Measurements from ENCODE around the gene COASY.
A peak's percentile ranks its signal among the peaks of the same experiment; 100 is the strongest.
"Not testable (repeated sequence)": the region's sequence is repeated elsewhere in the genome, so short reads cannot be mapped to it uniquely, and the experiment has no call there.

Gene COASY

DNA sequence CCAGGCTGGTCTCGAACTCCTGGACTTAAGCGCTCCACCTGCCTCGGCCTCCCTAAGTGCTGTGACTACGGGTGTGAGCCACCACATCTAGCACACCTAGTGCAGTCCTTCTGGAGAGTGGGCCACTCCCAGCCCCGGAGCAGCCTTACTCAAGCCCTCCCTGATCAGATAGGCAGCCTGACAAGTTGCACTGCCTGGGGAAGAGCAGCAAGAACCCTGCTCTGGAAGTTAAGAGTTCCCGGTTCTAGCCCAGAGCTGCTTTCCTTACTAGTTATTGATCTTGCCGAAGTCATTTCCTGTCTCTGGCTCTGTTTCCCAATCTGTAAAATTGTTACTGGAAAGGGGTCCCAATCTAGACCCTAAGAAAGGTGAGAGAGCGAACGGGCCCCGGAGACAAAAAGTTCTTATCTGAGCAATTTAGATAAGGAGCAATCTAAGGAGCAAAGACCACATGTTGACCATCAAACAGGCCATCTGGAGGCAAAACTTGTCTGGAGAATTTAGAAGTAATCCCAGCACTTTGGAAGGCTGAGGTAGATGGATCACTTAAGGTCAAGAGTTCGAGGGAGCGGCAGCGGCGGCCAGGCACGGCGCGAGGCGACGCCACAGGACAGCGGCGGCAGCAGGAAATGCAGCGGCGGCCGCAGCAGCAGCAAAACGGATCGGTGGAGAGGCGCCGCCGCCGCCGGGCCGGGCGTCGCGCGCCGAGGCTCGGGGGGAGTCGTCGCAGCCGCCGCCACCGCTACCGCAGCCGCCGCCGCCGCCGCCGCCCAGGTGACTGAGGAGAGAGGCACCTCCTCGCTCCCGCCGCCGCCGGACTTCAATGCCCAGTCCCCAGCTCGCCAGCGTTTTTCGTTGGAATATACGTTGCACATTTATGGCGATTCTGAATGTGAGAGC lies 30.2 kb upstream of the COASY start:
- peak; percentile 36 for DNase-seq

DNA sequence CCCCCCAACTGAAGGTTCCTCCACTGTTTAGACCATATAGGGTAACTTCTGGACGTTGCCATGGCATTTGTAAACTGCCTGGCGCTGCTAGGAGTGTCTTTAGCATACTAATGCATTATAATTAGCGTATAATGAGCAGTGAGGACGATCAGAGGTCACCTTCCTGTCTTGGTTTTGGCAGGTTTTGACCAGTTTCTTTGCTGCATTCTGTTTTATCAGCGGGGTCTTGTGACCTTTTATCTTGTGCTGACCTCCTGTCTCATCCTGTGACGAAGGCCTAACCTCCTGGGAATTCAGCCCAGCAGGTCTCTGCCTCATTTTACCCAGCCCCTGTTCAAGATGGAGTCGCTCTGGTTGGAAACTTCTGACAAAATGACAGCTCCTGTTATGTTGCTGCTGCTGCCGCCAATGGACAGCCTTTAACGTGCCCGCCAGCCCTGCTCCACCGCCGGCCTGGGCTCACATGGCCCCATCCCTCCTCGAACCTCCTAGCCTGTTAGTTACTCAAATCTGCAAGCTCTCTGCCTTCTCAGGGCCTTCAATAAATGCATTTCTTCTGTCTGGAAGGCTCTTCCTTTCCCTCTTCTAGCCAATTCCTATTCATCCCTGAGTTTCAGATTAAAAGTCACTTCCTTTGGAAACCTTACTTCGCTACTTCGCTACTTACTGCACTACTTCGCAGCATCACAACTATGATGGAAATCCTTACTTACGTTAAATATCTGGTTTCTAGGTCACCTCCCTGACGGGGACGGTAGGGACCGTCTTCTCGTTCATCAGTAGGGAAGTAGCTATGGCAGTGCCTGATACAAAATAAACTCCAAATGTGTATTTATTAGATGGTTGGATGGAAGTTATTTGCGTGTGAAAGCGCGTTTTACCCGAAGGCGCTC lies 26.5 kb upstream of the COASY start:
- no peak for DNase-seq

DNA sequence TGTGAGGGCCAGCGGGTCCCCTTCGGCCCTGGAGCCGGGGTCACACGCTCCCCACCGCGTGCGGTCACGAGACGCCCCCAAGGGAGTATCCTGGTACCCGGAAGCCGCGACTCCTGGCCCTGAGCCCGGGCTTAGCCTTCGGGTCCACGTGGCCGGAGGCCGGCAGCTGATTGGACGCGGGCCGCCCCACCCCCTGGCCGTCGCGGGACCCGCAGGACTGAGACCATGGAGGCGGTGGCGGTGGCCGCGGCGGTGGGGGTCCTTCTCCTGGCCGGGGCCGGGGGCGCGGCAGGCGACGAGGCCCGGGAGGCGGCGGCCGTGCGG lies 25.9 kb upstream of the COASY start, which contains the start of gene NAGLU:
TSS of gene NAGLU (plus strand) at position 194 of the 324 bp plus-strand sequence. CDS start at position 226, 32 bp downstream.
- DNase-seq, result peak; percentile 75

DNA sequence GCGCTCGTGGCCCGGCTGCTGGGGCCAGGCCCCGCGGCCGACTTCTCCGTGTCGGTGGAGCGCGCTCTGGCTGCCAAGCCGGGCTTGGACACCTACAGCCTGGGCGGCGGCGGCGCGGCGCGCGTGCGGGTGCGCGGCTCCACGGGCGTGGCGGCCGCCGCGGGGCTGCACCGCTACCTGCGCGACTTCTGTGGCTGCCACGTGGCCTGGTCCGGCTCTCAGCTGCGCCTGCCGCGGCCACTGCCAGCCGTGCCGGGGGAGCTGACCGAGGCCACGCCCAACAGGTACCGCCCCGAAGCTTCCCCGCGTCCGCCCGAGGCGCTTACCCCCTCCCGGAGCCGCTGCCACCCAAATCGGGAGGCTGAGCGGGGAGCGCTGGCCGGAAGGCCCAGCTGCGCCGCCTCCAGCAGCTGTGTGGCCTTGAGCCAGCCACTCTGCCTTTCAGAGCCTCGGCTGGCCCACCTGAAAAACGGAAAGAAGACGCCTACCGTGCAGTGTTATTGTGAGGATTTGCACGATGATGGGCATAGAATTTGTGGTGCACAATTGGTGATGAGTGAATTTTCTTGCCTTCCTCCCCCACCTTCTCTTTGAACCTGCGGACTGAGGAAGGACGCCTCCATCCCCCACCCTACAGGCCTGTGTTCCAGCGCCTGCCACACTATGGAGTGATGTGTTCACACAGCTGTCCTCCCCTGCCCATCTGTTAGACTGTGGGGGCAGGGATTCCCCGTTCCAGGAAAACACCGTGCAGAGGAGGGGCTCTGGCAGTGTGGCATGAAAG lies 25.4 kb upstream of the COASY start:
- peak; percentile 68 for DNase-seq

DNA sequence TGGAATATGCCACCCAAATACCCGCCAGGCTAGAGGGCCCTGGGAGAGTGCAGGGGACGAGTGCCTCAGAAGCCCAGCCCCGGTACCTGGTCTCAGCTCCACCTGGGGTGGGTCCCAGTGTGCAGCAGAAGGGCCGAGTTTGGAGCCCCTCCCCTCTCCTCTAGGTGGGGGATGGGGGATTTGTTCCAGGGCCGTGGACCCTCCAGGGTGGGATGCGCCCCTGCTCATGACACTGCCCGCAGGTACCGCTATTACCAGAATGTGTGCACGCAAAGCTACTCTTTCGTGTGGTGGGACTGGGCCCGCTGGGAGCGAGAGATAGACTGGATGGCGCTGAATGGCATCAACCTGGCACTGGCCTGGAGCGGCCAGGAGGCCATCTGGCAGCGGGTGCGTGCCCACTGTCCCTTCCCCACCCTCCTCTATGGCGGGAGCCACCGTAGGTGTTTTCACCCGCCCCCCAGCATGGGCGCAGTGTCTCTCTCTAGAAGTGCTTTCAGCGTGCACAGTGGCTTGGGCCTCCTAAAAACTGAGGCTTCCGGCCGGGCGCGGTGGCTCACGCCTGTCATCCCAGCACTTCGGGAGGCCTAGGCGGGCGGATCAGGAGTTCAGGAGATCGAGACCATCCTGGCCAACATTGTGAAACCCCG lies 24.7 kb upstream of the COASY start:
- DNase-seq, result no peak

DNA sequence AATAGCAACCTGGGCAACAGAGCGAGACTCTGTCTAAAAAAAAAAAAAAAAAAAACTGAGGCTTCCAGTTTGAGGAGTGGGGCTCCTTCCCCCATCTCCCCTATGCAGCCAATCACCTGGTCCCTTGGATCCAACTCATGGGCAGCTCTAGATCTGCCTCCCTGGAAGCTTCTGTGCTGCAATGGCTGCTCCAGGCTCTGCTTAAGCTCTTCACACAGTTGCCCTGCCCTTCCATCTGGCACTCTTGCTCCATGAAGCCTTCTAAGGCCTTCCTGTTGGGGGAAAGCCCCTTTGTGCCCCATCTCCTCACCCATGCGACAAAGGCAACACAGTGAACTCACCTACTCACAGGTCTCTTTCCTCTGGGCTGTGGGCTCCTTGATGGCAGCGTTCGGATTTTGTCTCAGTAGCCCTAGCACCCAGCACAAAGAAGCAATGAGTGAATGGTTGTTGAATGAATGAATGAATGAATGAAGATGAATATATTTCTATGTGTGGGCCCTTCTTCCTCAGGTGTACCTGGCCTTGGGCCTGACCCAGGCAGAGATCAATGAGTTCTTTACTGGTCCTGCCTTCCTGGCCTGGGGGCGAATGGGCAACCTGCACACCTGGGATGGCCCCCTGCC lies 24.0 kb upstream of the COASY start:
- no peak for DNase-seq

DNA sequence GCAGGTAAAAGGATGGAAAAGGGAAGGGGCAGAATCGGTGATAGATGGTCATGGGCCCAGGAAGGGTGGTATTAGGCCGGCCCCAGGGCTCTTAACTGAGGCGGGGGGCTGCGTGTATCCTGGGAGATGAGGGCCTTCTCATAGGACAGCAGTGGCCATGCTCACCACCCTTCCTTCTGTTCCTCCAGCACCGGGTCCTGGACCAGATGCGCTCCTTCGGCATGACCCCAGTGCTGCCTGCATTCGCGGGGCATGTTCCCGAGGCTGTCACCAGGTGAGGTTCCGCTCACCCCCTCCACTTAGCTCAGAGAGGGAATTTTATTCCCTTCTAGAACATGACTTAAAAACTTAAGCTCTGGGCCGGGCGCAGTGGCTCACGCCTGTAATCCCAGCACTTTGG lies 23.5 kb upstream of the COASY start:
- no peak for DNase-seq

DNA sequence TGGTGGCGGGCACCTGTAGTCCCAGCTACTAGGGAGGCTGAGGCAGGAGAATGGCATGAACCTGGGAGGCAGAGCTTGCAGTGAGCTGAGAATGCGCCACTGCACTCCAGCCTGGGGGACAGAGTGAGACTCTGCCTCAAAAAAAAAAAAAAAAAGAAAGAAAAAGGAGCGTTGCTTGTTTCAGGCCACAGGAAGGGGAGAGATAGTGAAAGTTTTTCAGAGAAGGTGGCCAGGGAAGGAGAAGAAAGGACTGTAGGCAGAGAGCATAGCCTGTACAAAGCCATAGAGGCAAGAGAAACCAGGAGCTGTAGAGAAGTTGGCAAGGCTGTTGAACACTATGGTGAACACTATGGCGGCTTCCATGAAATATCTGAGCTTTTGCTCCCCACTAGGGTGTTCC lies 21.4 kb upstream of the COASY start:
- not testable (repeated sequence) for DNase-seq

DNA sequence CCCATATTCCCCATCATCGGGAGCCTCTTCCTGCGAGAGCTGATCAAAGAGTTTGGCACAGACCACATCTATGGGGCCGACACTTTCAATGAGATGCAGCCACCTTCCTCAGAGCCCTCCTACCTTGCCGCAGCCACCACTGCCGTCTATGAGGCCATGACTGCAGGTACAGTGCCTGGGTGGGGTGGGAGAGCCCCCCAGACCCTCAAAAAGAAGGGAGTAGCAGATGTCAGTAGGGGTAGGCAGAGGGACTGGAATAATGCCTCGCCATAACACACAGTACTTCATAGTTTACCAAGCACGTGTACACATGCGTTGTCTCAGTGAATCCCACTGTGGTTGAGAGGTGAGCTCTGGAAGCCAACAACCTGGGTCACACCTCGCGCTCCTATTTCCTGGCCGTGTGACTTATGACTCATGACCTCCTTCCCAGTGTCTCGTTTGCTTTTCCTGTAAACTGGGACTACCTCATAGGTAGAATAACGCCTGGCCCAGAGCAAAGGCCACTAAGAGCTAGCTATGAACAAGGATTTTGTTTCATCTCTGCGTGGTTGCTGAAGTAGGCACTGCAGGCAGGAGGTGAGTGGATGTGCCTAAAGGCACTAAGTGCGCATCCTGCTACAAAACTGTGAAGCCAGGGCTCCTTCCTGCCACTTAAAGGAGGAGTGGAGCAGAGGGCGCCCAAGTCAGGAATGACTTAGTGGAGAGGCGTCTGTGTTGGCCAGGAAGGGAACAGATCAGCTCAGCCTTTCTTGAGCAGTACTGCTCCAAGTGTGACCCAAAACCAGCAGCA lies 20.7 kb upstream of the COASY start:
- no peak for DNase-seq

DNA sequence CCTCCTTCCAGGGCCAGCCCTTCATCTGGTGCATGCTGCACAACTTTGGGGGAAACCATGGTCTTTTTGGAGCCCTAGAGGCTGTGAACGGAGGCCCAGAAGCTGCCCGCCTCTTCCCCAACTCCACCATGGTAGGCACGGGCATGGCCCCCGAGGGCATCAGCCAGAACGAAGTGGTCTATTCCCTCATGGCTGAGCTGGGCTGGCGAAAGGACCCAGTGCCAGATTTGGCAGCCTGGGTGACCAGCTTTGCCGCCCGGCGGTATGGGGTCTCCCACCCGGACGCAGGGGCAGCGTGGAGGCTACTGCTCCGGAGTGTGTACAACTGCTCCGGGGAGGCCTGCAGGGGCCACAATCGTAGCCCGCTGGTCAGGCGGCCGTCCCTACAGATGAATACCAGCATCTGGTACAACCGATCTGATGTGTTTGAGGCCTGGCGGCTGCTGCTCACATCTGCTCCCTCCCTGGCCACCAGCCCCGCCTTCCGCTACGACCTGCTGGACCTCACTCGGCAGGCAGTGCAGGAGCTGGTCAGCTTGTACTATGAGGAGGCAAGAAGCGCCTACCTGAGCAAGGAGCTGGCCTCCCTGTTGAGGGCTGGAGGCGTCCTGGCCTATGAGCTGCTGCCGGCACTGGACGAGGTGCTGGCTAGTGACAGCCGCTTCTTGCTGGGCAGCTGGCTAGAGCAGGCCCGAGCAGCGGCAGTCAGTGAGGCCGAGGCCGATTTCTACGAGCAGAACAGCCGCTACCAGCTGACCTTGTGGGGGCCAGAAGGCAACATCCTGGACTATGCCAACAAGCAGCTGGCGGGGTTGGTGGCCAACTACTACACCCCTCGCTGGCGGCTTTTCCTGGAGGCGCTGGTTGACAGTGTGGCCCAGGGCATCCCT lies 18.5 kb upstream of the COASY start:
- DNase-seq, result no peak

DNA sequence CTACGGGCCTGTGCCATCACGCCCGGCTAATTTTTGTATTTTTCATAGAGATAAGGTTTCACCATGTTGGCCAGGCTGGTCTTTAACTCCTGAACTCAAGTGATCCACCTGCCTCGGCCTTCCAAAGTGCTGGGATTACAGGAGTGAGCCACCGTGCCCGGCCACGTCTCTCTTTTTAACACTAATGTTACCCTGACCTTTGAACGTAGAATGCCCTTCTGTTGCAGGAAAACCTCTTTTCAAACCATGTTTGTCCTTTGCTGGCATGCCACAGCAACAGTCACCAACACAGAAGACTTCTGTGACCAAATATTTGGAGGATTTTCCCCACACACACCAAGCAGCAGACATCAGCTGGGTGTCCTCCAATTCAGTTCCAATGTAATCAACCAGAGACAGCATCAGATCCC lies 17.1 kb upstream of the COASY start:
- DNase-seq, result no peak

DNA sequence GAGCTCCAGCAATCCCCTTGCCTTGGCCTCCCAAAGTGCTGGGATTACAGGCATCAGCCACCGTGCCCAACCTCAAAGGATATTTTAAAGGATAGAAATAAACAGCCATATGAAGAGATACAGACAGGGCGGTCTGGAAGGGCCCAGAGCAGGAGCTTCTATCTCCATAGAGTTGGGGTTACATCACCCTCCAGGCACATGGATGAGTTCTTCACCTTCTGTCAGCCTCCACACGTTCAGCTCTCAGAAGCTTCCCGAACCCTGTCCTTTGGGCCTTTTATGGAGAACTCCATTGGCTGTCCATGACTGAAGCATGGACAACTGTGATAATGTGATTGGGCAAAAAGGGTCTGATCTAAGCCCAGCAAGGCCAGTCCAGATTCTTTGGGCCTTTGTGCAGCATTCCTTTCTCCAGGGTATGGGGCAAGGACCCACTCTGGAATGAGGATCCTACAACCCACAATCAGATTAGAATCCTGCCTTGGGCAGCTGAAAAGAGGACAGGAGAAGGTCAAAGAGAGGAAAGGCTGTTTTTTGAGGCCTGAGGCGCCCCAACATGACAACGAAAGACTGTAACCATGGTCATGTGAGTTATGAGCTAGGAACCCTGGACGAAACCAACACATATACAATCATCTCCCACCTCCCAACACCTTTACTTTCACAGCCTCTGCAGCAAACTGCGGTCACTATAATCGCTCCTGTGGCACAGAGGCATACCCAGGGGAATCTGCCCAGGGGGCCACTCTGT lies 16.0 kb upstream of the COASY start:
- not testable (repeated sequence) for DNase-seq

DNA sequence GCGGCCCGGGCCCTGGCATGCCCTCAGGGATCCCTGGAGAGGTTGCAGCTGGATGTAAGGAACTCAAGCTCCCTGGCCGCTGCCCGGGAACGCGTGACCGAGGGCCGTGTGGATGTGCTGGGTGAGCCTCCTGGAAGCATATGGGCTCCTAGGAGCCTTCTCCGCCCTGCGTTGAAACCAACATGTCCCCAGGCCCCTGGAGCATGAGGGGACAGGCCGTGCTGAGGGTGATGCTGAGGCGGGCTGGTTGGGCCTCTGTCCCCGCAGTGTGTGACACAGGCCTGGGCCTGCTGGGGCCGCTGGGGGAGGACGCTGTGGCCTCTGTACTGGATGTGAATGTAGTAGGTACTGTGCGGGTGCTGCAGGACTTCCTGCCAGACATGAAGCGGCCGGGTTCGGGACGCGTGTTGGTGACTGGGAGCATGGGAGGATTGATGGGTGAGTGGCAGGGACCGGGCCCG lies 14.9 kb upstream of the COASY start:
- no peak for DNase-seq

DNA sequence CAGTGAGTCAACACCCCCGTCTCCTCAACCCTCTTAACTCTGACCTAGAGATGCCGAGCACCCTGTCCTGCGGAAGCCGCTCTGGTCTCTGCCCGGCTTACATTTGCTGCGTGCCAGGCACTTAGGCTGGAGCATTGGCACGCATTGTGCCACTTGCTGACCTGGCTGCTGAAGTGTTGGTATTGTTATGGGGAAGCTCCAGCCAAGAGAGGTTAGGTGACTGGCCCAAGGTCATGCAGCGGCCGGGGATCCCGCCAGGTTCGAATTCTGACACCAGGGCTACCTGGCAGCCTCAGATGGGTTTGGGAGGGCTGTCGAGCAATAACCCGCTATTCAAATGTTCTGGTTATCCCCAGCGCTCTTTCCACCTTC lies 14.3 kb upstream of the COASY start:
- DNase-seq, result no peak

DNA sequence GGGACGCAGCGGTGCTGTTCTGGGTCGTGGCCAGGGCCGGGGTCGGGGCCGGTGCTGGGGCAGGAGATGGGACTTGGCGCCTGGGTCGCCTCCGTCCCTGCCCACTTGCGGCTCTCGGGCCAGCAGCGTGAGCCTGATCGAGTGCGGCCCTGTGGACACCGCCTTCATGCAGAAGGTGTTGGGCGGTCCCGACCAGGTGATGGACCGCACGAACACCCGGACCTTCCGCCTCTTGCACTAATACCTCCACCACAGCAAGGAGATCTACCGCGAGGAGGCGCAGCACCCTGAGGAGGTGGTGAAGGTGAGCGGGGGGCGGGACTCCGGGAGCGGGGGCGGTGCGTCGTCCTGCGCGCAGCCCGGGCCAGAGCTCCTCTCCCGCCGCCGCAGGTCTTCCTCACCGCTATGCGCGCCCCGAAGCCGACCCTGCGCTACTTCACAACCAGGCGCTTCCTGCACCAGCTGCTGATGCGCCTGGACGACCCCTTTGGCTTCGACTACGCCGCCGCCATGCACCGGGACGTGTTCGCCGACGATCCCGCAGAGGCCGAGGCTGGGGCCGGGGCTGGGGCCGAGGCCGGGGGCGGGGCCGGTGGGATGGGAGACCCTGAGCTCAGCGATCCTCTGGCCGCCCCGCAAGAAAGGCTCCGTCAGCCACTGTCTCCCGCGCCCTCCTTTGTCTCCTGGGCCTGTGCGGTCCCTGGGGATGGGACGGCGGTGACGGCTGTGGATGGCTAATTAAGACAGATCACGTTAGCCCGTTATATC lies 13.7 kb upstream of the COASY start:
- DNase-seq, result peak; percentile 75

DNA sequence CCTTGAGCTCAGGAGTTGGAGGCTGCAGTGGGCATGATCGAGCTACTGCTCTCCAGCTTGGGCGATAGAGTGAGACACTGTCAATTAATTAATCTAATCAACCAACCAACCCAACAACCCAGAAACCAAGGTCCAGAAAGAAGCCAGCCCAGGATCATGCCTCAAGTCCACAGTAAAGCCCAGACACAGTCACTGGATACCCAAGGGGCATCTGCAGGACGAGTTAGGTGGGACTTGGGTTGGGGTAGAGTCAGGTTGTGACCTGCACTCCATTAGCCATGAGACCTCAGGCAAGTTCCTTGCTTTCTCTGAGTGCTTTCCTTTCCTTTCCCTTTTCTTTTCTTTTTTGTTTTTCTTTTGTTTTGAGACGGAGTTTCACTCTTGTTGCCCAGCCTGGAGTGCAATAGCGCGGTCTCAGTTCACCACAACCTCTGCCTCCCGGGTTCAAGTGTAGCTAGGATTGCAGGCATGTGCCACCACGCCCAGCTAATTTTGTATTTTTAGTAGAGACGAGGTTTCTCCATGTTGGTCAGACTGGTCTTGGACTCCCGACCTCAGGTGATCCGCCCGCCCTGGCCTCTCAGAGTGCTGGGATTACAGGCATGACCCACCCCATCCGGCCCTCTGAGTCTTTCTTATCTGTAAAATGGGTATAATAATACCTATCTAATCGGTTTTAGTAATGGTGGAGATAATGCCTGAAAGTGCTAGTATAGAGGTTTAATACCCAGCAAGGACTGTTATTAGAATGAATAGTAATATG lies 12.8 kb upstream of the COASY start:
- no peak for DNase-seq

DNA sequence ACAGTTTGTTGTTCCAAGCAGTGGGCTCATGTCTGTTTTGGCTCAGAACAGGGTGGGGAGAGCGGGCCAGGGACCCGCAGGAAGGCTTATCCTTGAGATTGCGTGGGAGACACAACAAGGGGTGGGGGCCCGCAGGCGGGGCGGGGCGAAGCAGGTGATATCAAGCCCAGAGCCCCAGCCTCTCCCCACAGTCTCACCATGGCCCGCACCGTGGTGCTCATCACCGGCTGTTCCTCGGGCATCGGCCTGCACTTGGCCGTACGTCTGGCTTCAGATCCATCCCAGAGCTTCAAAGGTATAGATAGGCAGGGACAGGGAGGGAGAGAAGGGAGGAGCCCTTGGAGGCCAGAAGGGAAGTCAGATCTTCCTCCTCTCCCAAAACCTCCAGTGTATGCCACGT lies 9.2 kb upstream of the COASY start, which contains the start of gene HSD17B1:
TSS of gene HSD17B1 (plus strand) at position 188 of the 400 bp plus-strand sequence. CDS start at position 199, 11 bp downstream.
- DNase-seq, result not testable (repeated sequence)
